GM12878 (cell line): ENCODE measurements around the gene TMEM61. TPM values are rescaled to one million over a fixed set of nuclear protein-coding genes. Genes with fewer than 3 reads are reported as not detected.
A peak's percentile ranks its signal among the peaks of the same experiment; 100 is the strongest.
"Not testable (repeated sequence)": the region's sequence is repeated elsewhere in the genome, so short reads cannot be mapped to it uniquely, and the experiment has no call there.

ENCODE experiments used
- ATAC-seq: fragments of 200-7000 bp; cut with Tn5 transposase; 3 replicates; pipeline ENCODE4 v1.9.1; 2020; ENCODE audit warnings: mild to moderate bottlenecking, moderate library complexity
- BruUV-seq: library from RNA; stranded (reverse); fragments of 400-500 nt; replicated peaks from 2 replicates; lab custom pipeline; 2021; lab: Mats Ljungman, UMichigan
- CTCF ChIA-PET: fragments of 300-600 bp; sonication (Branson Sonifier 250); formaldehyde crosslinking; extraction: SDS; loops from one replicate; lab custom pipeline; 2021; ENCODE audit warnings: inconsistent platforms; lab: Yijun Ruan, JAX
- POLR2A ChIA-PET: fragments of 350-600 bp; formaldehyde crosslinking; extraction: SDS; loops from one replicate; lab custom pipeline; 2021; ENCODE audit warnings: inconsistent platforms; lab: Charles Lee
- RAD21 ChIA-PET: fragments of 300-600 bp; sonication (Branson Sonifier 250); formaldehyde crosslinking; loops from one replicate; lab custom pipeline; 2023; ENCODE audit warnings: antibody characterized with exemption; ENCODE audit not compliant: unreplicated experiment; lab: Charles Lee
- SMC1A ChIA-PET: fragments of 300-600 bp; sonication (Branson Sonifier 250); formaldehyde crosslinking; loops from one replicate; lab custom pipeline; 2023; ENCODE audit not compliant: unreplicated experiment, uncharacterized antibody; lab: Charles Lee
- DNase-seq: peaks from one replicate; pipeline ENCODE4 v3.0.0-alpha.2; 2011; ENCODE audit warnings: low read depth, low spot score
- FAIRE-seq: peaks from 3 replicates; lab custom pipeline; 2011; peaks lifted over from hg19 to GRCh38; lab: Jason Lieb, UNC
- H2AFZ ChIP-seq: 2 replicates; pipeline ENCODE4 v1.6.0; 2011; ENCODE audit warnings: low read depth, low read length, control low read depth; ENCODE audit not compliant: control insufficient read depth
- H3K27ac ChIP-seq: 2 replicates; pipeline ENCODE4 v1.5.1; 2011; ENCODE audit warnings: control low read depth; ENCODE audit not compliant: control insufficient read depth, insufficient read depth
- H3K27me3 ChIP-seq, 2 experiments: replicated peaks in 1 of 2; 2 replicates each; pipeline versions ENCODE4 v1.6.0 to v1.6.1; 2011; ENCODE audit warnings: low read length in 1 of 2; ENCODE audit not compliant: control insufficient read depth in 2 of 2, insufficient read depth in 2 of 2
- H3K36me3 ChIP-seq, 2 experiments: 2 replicates each; pipeline ENCODE4 v1.5.1; 2011; ENCODE audit warnings: low read length in 1 of 2; ENCODE audit not compliant: control insufficient read depth in 2 of 2, insufficient read depth in 2 of 2
- H3K4me1 ChIP-seq: 2 replicates; pipeline ENCODE4 v1.6.1; 2011; ENCODE audit warnings: mild to moderate bottlenecking, low read length, moderate library complexity, mixed read lengths; ENCODE audit not compliant: control insufficient read depth, insufficient read depth
- H3K4me2 ChIP-seq: 2 replicates; pipeline ENCODE4 v1.6.0; 2011; ENCODE audit warnings: control low read depth; ENCODE audit not compliant: control insufficient read depth, insufficient read depth
- H3K4me3 ChIP-seq: fragments of 200-600 bp; sonication (generic); 2 replicates; pipeline ENCODE4 v1.5.1; 2016
- H3K79me2 ChIP-seq: 2 replicates; pipeline ENCODE4 v1.6.0; 2011; ENCODE audit warnings: low read length; ENCODE audit not compliant: control insufficient read depth, insufficient read depth
- H3K9ac ChIP-seq: 2 replicates; pipeline ENCODE4 v1.8.0; 2011; ENCODE audit warnings: low read length, control low read depth, mixed read lengths; ENCODE audit not compliant: control insufficient read depth, insufficient read depth
- H3K9me3 ChIP-seq: replicated peaks from 3 replicates; pipeline ENCODE4 v1.5.1; 2011; ENCODE audit warnings: mild to moderate bottlenecking, low read length; ENCODE audit not compliant: control insufficient read depth, insufficient read depth
- H4K20me1 ChIP-seq: 2 replicates; pipeline ENCODE4 v1.6.0; 2011; ENCODE audit not compliant: control insufficient read depth, insufficient read depth
- BHLHE40 ChIP-seq, 2 experiments: fragments of 450-650 bp in 1 of 2; IDR thresholded peaks; 2 replicates each; pipeline ENCODE4 v1.6.1; 2011 to 2017; ENCODE audit warnings: low read depth in 2 of 2, borderline replicate concordance in 1 of 2, improper control_type of control experiment in 1 of 2, low read length in 1 of 2, mild to moderate bottlenecking in 1 of 2
- FOXK2 ChIP-seq: fragments of 450-650 bp; IDR thresholded peaks from 2 replicates; pipeline ENCODE4 v1.6.1; 2017; ENCODE audit warnings: mild to moderate bottlenecking, moderate library complexity
- KDM1A ChIP-seq: fragments of 200-600 bp; sonication (generic); IDR thresholded peaks from 2 replicates; pipeline ENCODE4 v1.6.1; 2016; ENCODE audit warnings: borderline replicate concordance
- MEF2B ChIP-seq: fragments of 450-650 bp; IDR thresholded peaks from 2 replicates; pipeline ENCODE4 v1.6.1; 2018; ENCODE audit warnings: mild to moderate bottlenecking, moderate library complexity; ENCODE audit not compliant: partially characterized antibody, poor library complexity, severe bottlenecking
- NR2F1 ChIP-seq: fragments of 450-650 bp; conservative IDR thresholded peaks from 2 replicates; pipeline ENCODE4 v1.6.1; 2017; ENCODE audit warnings: mild to moderate bottlenecking
- RAD21 ChIP-seq: IDR thresholded peaks from 2 replicates; pipeline ENCODE4 v1.6.1; 2011; ENCODE audit warnings: mild to moderate bottlenecking, low read depth, low read length, moderate library complexity; ENCODE audit not compliant: insufficient read depth
- SMARCA5 ChIP-seq: fragments of 450-650 bp; IDR thresholded peaks from 2 replicates; pipeline ENCODE4 v1.6.1; 2017; ENCODE audit warnings: mild to moderate bottlenecking
- SMC3 ChIP-seq: IDR thresholded peaks from 2 replicates; pipeline ENCODE4 v1.6.1; 2011; ENCODE audit warnings: low read length, improper control_type of control experiment, borderline replicate concordance
- TCF12 ChIP-seq: IDR thresholded peaks from 2 replicates; pipeline ENCODE4 v1.6.1; 2011; ENCODE audit warnings: low read depth, mild to moderate bottlenecking, low read length
- ZNF24 ChIP-seq: fragments of 450-650 bp; IDR thresholded peaks from 2 replicates; pipeline ENCODE4 v1.6.1; 2017; ENCODE audit warnings: antibody characterized with exemption, mild to moderate bottlenecking
- WGBS: methylation state at CpG from one replicate; pipeline ENCODE4 v1.1.6; 2016; ENCODE audit warnings: low lambda C conversion rate; ENCODE audit not compliant: insufficient replicate concordance, insufficient coverage; ENCODE audit errors: missing lambda C conversion rate; 5-methylcytosine and 5-hydroxymethylcytosine counted together
- in situ Hi-C: fragments of 300-500 bp; cut with MboI; formaldehyde crosslinking; loops from 9 replicates; pipeline ENCODE4 v1.14.3; 2018; ENCODE audit warnings: mixed read lengths
- intact Hi-C: fragments of 100-400 bp; cut with micrococcal nuclease; formaldehyde crosslinking; loops from one replicate; pipeline ENCODE4 v1.14.2; 2022; ENCODE audit not compliant: unreplicated experiment
- polyA plus RNA-seq, 11 experiments: library from polyadenylated mRNA; depleted of rRNA in 4 of 11; unstranded in 6 of 11; stranded (reverse) in 5 of 11; fragments of >200 nt; fragmentation: Nextera tagmentation in 4 of 11; fragmentation: Illumina TruSeq in 1 of 11; extraction: Ambion mirVana in 4 of 11; extraction: Trizol in 1 of 11; gene quantifications; 1 replicate in 1 of 11; 2 replicates in 10 of 11; pipeline versions ENCODE4 v1.2.1 to v1.2.3, GENCODE V29; 2011 to 2016; ENCODE audit warnings: inconsistent platforms in 2 of 11, missing spikeins in 2 of 11, low read depth in 1 of 11
- total RNA-seq, 4 experiments: library from RNA; depleted of rRNA in 3 of 4; stranded (reverse); fragments of >200 nt in 3 of 4; fragmentation: Illumina TruSeq in 1 of 4; extraction: Trizol in 1 of 4; gene quantifications; 2 replicates each; pipeline versions ENCODE4 v1.2.1 to v1.2.3, GENCODE V29; 2013 to 2021
- TF ChIP-seq, protein P1 (sequence below), 3 experiments: IDR thresholded peaks in 2 of 3; conservative IDR thresholded peaks in 1 of 3; 2 replicates each; pipeline ENCODE4 v1.5.1; 2011; ENCODE audit warnings: low read depth in 3 of 3, low read length in 3 of 3, mild to moderate bottlenecking in 3 of 3, control low read depth in 2 of 3, moderate library complexity in 2 of 3, inconsistent platforms in 1 of 3, mixed read lengths in 1 of 3; ENCODE audit not compliant: control insufficient read depth in 2 of 3, insufficient read depth in 1 of 3; ENCODE audit errors: extremely low read depth in 1 of 3

The TMEM61 gene
- total and polyA plus RNA-seq, 10 of the 15 experiments (the other 5 are each of a cell fraction or from before 2014, with no cell fraction given), result not detected

DNA sequence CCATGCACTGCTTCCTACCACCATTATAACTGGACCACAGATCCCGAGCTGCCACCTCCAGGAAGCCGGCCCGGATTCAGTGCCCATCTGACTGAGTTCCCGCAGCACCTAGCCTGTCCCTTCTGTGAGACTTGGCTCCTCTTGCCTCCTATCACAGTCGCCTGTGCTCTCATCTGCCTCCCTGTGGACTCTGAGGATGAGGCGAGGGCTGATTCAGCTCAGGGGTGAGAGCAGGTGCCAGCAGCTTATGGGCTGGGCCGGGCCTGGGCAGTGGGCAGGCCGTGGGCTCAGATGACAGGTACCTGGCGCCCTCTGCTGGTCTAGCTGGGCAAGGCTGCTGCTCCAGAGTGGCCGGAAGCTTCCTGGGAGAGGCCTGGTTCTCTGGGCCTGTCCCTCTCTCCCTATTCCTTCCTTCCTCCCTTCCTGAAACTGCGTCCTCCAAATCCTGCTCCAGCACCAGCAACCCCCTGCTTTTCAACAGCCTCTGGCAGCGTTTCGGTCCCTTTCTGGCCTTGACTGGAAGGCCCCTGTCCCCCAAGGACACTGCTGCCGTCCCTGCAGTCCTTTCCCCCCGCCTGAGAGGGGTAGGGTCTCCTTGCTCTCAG lies 41.6 kb downstream of the TMEM61 start:
- H3K27me3 ChIP-seq, result no peaks in the 10 kb centered on the region
- H2AFZ ChIP-seq, result no peak overlapping the region; the same call in 1 of the 2 replicates
- no peak overlapping the region for H3K27ac ChIP-seq
- in situ Hi-C loops (no loop called here), intact Hi-C loops (loop anchor here (1.0 to 2.0 kb wide), 2 partner anchors 77 to 349 kb away; no protein-coding TSS in a partner anchor)
- H3K9me3 ChIP-seq, result no peaks in the 10 kb centered on the region
- H4K20me1 ChIP-seq, result no peaks in the 10 kb centered on the region
- ATAC-seq (peak; percentile 100), DNase-seq (peak; percentile 1), FAIRE-seq (peak; percentile 88)
- H3K4me3 ChIP-seq, result no peak overlapping the region
- POLR2A ChIA-PET, result no interaction called here
- SMC1A ChIA-PET, result interaction anchor here (1.0 to 3.3 kb wide), 10 partner anchors 14 to 84 kb away, joined by 3 to 37 read pairs (median 6); no protein-coding TSS in a partner anchor
- H3K9ac ChIP-seq, result no peak overlapping the region
- RAD21 ChIA-PET, result interaction anchor here (1.0 to 1.5 kb wide), 9 partner anchors 32 to 209 kb away, joined by 3 to 39 read pairs (median 4); no protein-coding TSS in a partner anchor
- BruUV-seq, result no TSS peak
- CTCF ChIA-PET, result interaction anchor here (0.7 to 14.2 kb wide), 20 partner anchors 10 to 256 kb away, joined by 3 to 218 read pairs (median 4); partner anchors contain the start of gene BSND
- no peaks in the 10 kb centered on the region for H3K79me2 ChIP-seq
- no peaks in the 10 kb centered on the region for H3K36me3 ChIP-seq
- no peaks in the 10 kb centered on the region for H3K4me1 ChIP-seq
- WGBS, result 37% methylated on average over 15 of the region's 15 CpGs
- H3K4me2 ChIP-seq, result no peak overlapping the region
- TF ChIP-seq SMC3 (peak; percentile 78), TCF12 (0 out of 2 replicates have a peak, but pooled peaks have one; percentile 16), BHLHE40 (IDR thresholded peaks at IDR 0.05; ENCODE audit: borderline replicate concordance in 1 of 2, low read depth in 2 of 2, low read length in 1 of 2) (0 out of 4 replicates have a peak, but pooled peaks of 1 of the 2 experiments have one; percentile 18), KDM1A (no peak), SMARCA5 (0 out of 2 replicates have a peak, but pooled peaks have one; percentile 51), FOXK2 (no peak), RAD21 (peak; percentile 67), NR2F1 (no peak), ZNF24 (no peak), MEF2B (no peak)
- TF ChIP-seq, protein P1, sequence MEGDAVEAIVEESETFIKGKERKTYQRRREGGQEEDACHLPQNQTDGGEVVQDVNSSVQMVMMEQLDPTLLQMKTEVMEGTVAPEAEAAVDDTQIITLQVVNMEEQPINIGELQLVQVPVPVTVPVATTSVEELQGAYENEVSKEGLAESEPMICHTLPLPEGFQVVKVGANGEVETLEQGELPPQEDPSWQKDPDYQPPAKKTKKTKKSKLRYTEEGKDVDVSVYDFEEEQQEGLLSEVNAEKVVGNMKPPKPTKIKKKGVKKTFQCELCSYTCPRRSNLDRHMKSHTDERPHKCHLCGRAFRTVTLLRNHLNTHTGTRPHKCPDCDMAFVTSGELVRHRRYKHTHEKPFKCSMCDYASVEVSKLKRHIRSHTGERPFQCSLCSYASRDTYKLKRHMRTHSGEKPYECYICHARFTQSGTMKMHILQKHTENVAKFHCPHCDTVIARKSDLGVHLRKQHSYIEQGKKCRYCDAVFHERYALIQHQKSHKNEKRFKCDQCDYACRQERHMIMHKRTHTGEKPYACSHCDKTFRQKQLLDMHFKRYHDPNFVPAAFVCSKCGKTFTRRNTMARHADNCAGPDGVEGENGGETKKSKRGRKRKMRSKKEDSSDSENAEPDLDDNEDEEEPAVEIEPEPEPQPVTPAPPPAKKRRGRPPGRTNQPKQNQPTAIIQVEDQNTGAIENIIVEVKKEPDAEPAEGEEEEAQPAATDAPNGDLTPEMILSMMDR (IDR thresholded peaks at IDR 0.05 in 2 of 3, conservative IDR thresholded peaks at IDR 0.05 in 1 of 3; ENCODE audit: control insufficient read depth in 2 of 3, extremely low read depth in 1 of 3, insufficient read depth in 1 of 3, low read depth in 3 of 3, low read length in 3 of 3), result peak; percentile 90 to 94 (median 91)

DNA sequence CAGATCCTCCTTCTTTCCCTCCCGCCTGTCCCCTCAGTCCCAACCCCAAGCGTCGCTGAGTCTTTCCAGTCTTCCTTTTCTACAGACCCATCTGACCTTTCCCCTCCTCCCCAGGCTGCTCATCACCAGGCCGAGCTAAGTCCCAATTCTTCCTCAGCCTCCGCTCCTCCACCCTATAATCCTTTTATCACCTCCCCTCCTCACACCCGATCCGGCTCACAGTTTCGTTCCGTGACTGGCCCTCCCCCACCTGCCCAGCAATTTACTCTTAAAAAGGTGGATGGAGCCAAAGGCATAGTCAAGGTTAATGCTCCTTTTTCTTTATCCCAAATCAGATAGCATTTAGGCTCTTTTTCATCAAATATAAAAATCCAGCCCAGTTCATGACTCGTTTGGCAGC lies 43.7 kb downstream of the TMEM61 start:
- FAIRE-seq, H3K27ac ChIP-seq, H3K36me3 ChIP-seq, H4K20me1 ChIP-seq, CTCF ChIA-PET, in situ Hi-C loops, H3K4me2 ChIP-seq, ATAC-seq, H3K79me2 ChIP-seq, H3K9ac ChIP-seq, H3K4me3 ChIP-seq, H2AFZ ChIP-seq, H3K4me1 ChIP-seq, POLR2A ChIA-PET, intact Hi-C loops, DNase-seq, H3K27me3 ChIP-seq, BruUV-seq, H3K9me3 ChIP-seq, SMC1A ChIA-PET, RAD21 ChIA-PET: not testable (repeated sequence)
- 59% methylated on average over 7 of the region's 10 CpGs for WGBS
